Measurements from ENCODE around the gene CA5A. TPM values are rescaled to one million over a fixed set of nuclear protein-coding genes. Genes with fewer than 3 reads are reported as not detected.

Gene CA5A
- total and polyA plus RNA-seq, 11 donors = 0.08 to 0.44 (median 0.25) TPM; not detected in 8

DNA sequence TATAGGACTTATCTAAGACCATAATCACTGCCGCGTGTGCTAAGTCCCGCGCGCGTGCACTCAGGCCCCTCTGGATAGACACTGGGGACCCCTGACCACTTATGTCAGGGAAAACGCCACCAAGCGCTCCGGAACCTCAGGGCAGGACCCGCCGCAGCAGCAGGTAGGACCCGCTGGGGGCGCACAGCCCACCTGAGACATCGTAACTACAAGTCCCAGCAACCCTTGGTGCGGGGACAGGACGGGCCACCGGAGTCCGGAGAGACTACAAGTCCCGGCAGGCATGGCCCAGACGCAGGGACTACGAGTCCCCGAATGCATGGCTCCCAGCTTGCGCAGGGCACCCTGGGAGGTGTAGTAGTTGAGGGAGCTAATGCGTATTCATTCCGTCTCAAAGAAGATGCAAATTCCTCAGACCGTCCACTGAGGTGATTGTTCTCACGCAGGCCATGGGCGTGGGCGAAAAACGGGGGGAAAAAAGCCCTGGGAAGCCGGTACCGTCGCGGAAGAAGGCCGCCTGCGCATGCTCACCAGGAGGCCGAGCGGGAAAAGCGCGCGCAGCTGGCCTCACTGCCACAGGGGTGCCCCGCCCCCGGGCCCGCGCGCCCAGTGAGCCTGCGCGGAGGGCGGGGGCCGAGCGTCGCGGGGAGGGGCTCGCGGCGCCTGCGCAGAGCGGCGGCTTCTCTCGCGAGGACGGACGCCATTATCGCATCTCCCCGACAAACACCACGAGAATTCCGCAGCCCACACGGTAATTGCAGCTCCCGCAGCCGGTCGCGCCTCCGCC, 14.6 kb upstream of the CA5A start, which contains the start of gene BANP:
TSS of gene BANP (plus strand) at position 670 of the 787 bp plus-strand sequence. CDS start 23,682 bp downstream, outside the sequence.
- ATAC-seq (peak; percentile 96 to 98 (median 97)), DNase-seq (peak; percentile 98 to 100 (median 98))
- 0 to 2% (median 1%) methylated on average over 26 to 73 of the region's 73 CpGs for WGBS, 4 donors
- peaks cover 0 to 62% (median 25%) of the 10 kb centered on the region in 12 donors for H3K4me1 ChIP-seq
- H3K27me3 ChIP-seq = no peaks in the 10 kb centered on the region
- no peaks in the 10 kb centered on the region for H3K9me3 ChIP-seq
- intact Hi-C loops (cut with DNase I) = loop anchor here in 1 of 10 donors (10.0 kb wide), 1 partner anchor 584 kb away; no protein-coding TSS in a partner anchor
- TF ChIP-seq, protein P1, sequence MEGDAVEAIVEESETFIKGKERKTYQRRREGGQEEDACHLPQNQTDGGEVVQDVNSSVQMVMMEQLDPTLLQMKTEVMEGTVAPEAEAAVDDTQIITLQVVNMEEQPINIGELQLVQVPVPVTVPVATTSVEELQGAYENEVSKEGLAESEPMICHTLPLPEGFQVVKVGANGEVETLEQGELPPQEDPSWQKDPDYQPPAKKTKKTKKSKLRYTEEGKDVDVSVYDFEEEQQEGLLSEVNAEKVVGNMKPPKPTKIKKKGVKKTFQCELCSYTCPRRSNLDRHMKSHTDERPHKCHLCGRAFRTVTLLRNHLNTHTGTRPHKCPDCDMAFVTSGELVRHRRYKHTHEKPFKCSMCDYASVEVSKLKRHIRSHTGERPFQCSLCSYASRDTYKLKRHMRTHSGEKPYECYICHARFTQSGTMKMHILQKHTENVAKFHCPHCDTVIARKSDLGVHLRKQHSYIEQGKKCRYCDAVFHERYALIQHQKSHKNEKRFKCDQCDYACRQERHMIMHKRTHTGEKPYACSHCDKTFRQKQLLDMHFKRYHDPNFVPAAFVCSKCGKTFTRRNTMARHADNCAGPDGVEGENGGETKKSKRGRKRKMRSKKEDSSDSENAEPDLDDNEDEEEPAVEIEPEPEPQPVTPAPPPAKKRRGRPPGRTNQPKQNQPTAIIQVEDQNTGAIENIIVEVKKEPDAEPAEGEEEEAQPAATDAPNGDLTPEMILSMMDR (IDR thresholded peaks at IDR 0.05) = peak in 11 of 12 donors; percentile 22 to 60 (median 49)
- TF ChIP-seq POLR2A (IDR thresholded peaks at IDR 0.05) = peak in 1 of 2 donors; percentile 73
- H3K36me3 ChIP-seq = peaks cover 0 to 9% (median 0%) of the 10 kb centered on the region in 9 donors
- H3K27ac ChIP-seq = peak within 1 kb of the TSS; percentile 92 to 99 (median 96)
- peak within 1 kb of the TSS; percentile 76 to 99 (median 95) for H3K4me3 ChIP-seq

- TF ChIP-seq POLR2A (IDR thresholded peaks at IDR 0.05) = no peak
- TF ChIP-seq, protein P1 (IDR thresholded peaks at IDR 0.05) = no peak
- no peak for DNase-seq
- no peak for ATAC-seq
- no peak overlapping the region for H3K27ac ChIP-seq
- H3K9me3 ChIP-seq = no peaks in the 10 kb centered on the region
- peaks cover 0 to 9% (median 0%) of the 10 kb centered on the region in 9 donors for H3K36me3 ChIP-seq
- intact Hi-C loops (cut with DNase I) = no loop called here
- H3K27me3 ChIP-seq = no peaks in the 10 kb centered on the region
- no peak overlapping the region for H3K4me3 ChIP-seq
- peaks cover 0 to 50% (median 15%) of the 10 kb centered on the region in 12 donors for H3K4me1 ChIP-seq
- 85 to 92% (median 88%) methylated on average over 16 of the region's 16 CpGs for WGBS, 4 donors
These were observed 12.9 kb upstream of the CA5A start for GRCh38 chr16:87949071-87949744.

DNA sequence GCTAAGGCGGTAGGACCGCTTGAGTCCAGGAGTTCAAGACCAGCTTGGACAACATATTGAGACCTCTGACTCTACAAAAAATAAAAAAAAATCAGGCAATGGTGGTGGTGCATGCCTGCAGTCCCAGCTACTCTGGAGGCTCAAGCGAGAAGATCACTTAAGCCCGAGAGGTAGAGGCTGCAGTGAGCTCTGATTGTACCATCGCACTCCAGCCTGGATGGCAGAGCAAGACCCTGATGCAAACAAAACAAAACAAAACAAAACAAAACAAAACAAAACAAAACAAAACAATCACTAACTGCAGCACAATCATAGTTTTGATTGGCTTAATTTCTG, 12.4 kb upstream of the CA5A start:
- Histone ChIP-seq H3K9me3 (no peaks in the 10 kb centered on the region), H3K4me3 (no peak overlapping the region), H3K27ac (peak overlapping the region in 1 of 12 donors; percentile 73), H3K27me3 (no peaks in the 10 kb centered on the region), H3K4me1 (peaks cover 0 to 45% (median 15%) of the 10 kb centered on the region in 12 donors), H3K36me3 (peaks cover 0 to 9% (median 0%) of the 10 kb centered on the region in 9 donors)
- intact Hi-C loops (cut with DNase I) = no loop called here
- no peak for ATAC-seq
- TF ChIP-seq, protein P1 (IDR thresholded peaks at IDR 0.05) = no peak
- TF ChIP-seq POLR2A (IDR thresholded peaks at IDR 0.05) = no peak
- no peak for DNase-seq
- WGBS, 4 donors = 93 to 99% (median 94%) methylated on average over 5 of the region's 5 CpGs

GRCh38 chr16:87948119-87948545, 11.8 kb upstream of the CA5A start:
- DNase-seq (no peak), ATAC-seq (no peak)
- H3K4me1 ChIP-seq = peaks cover 0 to 39% (median 13%) of the 10 kb centered on the region in 12 donors
- H3K27me3 ChIP-seq = no peaks in the 10 kb centered on the region
- no peaks in the 10 kb centered on the region for H3K9me3 ChIP-seq
- intact Hi-C loops (cut with DNase I) = no loop called here
- no peak for TF ChIP-seq POLR2A (IDR thresholded peaks at IDR 0.05)
- TF ChIP-seq, protein P1 (IDR thresholded peaks at IDR 0.05) = no peak
- H3K4me3 ChIP-seq = peak overlapping the region in 1 of 12 donors; percentile 4
- peaks cover 0 to 5% (median 0%) of the 10 kb centered on the region in 9 donors for H3K36me3 ChIP-seq
- 67 to 79% (median 74%) methylated on average over 9 to 12 of the region's 12 CpGs for WGBS, 4 donors
- H3K27ac ChIP-seq = peak overlapping the region in 3 of 12 donors; percentile 5 to 73 (median 8)

Measured in heart left ventricle (tissue), 16 donors.